ENCODE data around the gene AURKAIP1. TPM values are rescaled to one million over a fixed set of nuclear protein-coding genes. Genes with fewer than 3 reads are reported as not detected.

Gene AURKAIP1
- total and polyA plus RNA-seq, 9 of the 15 experiments (the other 6 are each of a cell fraction or from before 2014, with no cell fraction given): 7.8 to 478 (median 92.0) TPM

- DNase-seq (ENCODE audit: extremely low read depth in 1 of 4, low spot score in 3 of 4) (no peak), ATAC-seq (no peak), FAIRE-seq (no peak)
- H3K36me3 ChIP-seq (ENCODE audit: control insufficient read depth, insufficient read depth, low read length): no peaks in the 10 kb centered on the region
- peak overlapping the region; percentile 30 to 89; a peak in 3 of 4 replicates for H3K9ac ChIP-seq (ENCODE audit: insufficient read depth in 1 of 2, low read depth in 2 of 2, low read length in 2 of 2)
- POLR2A ChIA-PET: interaction anchor here (1.0 to 1.3 kb wide), 2 partner anchors 13 to 15 kb away, joined by 3 to 5 read pairs; no protein-coding TSS in a partner anchor
- H3K9me1 ChIP-seq (ENCODE audit: control insufficient read depth, insufficient read depth, low read length): no peaks in the 10 kb centered on the region
- no peak overlapping the region; the same call in 2 of the 3 replicates for H3K27ac ChIP-seq (ENCODE audit: extremely low read depth, low read depth, low read length)
- intact Hi-C loops (cut with micrococcal nuclease): no loop called here
- no TSS peak for BruUV-seq (replicated peaks)
- in situ Hi-C loops (cut with MboI): no loop called here
- H2AFZ ChIP-seq (ENCODE audit: low read depth, low read length): no peak overlapping the region
- H3K9me3 ChIP-seq (replicated peaks; ENCODE audit: control insufficient read depth, insufficient read depth, low read depth, low read length): 0 out of 2 replicates have a peak, but pooled peaks cover 2% of the 10 kb centered on the region
- CTCF ChIA-PET (ENCODE audit: low intra/inter-chr PET ratio): no interaction called here
- peaks cover 10% of the 10 kb centered on the region; the same call in 2 of the 3 replicates for H3K79me2 ChIP-seq (ENCODE audit: control insufficient read depth, insufficient read depth, low read length)
- no peaks in the 10 kb centered on the region; a peak in 1 of 5 replicates for H3K27me3 ChIP-seq (ENCODE audit: control insufficient read depth in 2 of 2, insufficient read depth in 2 of 2, low read length in 2 of 2)
- H4K20me1 ChIP-seq (replicated peaks; ENCODE audit: control insufficient read depth, insufficient read depth, low read length): no peaks in the 10 kb centered on the region
- H3K4me2 ChIP-seq (ENCODE audit: insufficient read depth, low read length): no peak overlapping the region; the same call in 1 of the 2 replicates
- H3K4me1 ChIP-seq (replicated peaks in 1 of 2; ENCODE audit: control insufficient read depth in 2 of 2, insufficient read depth in 2 of 2, low read length in 2 of 2): peaks cover 19 to 94% of the 10 kb centered on the region in 2 experiments
- no peak for TF ChIP-seq SNIP1 (IDR thresholded peaks at IDR 0.05; ENCODE audit: low read depth)
- TF ChIP-seq ZNF280A (IDR thresholded peaks at IDR 0.05; ENCODE audit: low read depth, partially characterized antibody): no peak
- TF ChIP-seq YBX1 (IDR thresholded peaks at IDR 0.05): no peak
- TF ChIP-seq, protein P1, sequence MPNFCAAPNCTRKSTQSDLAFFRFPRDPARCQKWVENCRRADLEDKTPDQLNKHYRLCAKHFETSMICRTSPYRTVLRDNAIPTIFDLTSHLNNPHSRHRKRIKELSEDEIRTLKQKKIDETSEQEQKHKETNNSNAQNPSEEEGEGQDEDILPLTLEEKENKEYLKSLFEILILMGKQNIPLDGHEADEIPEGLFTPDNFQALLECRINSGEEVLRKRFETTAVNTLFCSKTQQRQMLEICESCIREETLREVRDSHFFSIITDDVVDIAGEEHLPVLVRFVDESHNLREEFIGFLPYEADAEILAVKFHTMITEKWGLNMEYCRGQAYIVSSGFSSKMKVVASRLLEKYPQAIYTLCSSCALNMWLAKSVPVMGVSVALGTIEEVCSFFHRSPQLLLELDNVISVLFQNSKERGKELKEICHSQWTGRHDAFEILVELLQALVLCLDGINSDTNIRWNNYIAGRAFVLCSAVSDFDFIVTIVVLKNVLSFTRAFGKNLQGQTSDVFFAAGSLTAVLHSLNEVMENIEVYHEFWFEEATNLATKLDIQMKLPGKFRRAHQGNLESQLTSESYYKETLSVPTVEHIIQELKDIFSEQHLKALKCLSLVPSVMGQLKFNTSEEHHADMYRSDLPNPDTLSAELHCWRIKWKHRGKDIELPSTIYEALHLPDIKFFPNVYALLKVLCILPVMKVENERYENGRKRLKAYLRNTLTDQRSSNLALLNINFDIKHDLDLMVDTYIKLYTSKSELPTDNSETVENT (CRISPR knock-in tag; IDR thresholded peaks at IDR 0.05): 0 out of 2 replicates have a peak, but pooled peaks have one; percentile 38
- TF ChIP-seq POLR2G (IDR thresholded peaks at IDR 0.05; ENCODE audit: low read depth, low read length): peak; percentile 66
- TF ChIP-seq RBFOX2 (IDR thresholded peaks at IDR 0.05; ENCODE audit: low read depth, low read length): peak; percentile 50
- no peak for TF ChIP-seq TGIF2 (CRISPR knock-in tag; IDR thresholded peaks at IDR 0.05)
- TF ChIP-seq, protein P2, sequence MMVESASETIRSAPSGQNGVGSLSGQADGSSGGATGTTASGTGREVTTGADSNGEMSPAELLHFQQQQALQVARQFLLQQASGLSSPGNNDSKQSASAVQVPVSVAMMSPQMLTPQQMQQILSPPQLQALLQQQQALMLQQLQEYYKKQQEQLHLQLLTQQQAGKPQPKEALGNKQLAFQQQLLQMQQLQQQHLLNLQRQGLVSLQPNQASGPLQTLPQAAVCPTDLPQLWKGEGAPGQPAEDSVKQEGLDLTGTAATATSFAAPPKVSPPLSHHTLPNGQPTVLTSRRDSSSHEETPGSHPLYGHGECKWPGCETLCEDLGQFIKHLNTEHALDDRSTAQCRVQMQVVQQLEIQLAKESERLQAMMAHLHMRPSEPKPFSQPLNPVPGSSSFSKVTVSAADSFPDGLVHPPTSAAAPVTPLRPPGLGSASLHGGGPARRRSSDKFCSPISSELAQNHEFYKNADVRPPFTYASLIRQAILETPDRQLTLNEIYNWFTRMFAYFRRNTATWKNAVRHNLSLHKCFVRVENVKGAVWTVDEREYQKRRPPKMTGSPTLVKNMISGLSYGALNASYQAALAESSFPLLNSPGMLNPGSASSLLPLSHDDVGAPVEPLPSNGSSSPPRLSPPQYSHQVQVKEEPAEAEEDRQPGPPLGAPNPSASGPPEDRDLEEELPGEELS (CRISPR knock-in tag; IDR thresholded peaks at IDR 0.05; ENCODE audit: borderline replicate concordance): no peak
- TF ChIP-seq RBM22 (IDR thresholded peaks at IDR 0.05; ENCODE audit: low read depth, low read length, poor library complexity, severe bottlenecking): peak; percentile 23
- 70% methylated on average over 24 of the region's 26 CpGs for WGBS (ENCODE audit: insufficient coverage, low coverage, missing lambda C conversion rate)
- H3K4me3 ChIP-seq: peak overlapping the region; percentile 33
These were observed 18.1 kb downstream of the AURKAIP1 start for GRCh38 chr1:1356796-1357401.

All from K562 (cell line).